CD4-positive, alpha-beta memory T cell (primary cell): ENCODE measurements around the gene U2AF1L4. TPM values are rescaled to one million over a fixed set of nuclear protein-coding genes. Genes with fewer than 3 reads are reported as not detected.

Experiments used
- CTCF ChIA-PET: fragments of 350-600 bp; sonication (Branson Sonifier 250); formaldehyde crosslinking; loops from one replicate; lab custom pipeline; 2021; ENCODE audit warnings: inconsistent platforms; ENCODE audit not compliant: partially characterized antibody; lab: Charles Lee
- POLR2A ChIA-PET: fragments of 350-600 bp; sonication (Branson Sonifier 250); formaldehyde crosslinking; loops from one replicate; lab custom pipeline; 2021; ENCODE audit not compliant: partially characterized antibody; lab: Charles Lee
- DNase-seq, 5 donors: peaks; one replicate each; pipeline versions ENCODE4 v3.0.0 to v3.0.0-alpha.2; 2020 to 2022; ENCODE audit warnings: mixed read lengths in 1 of 5
- H3K27ac ChIP-seq: one replicate; pipeline ENCODE4 v1.7.0; 2013; ENCODE audit warnings: low read depth, low read length
- H3K27me3 ChIP-seq: 2 replicates; pipeline ENCODE4 v1.7.0; 2013; ENCODE audit warnings: mild to moderate bottlenecking, low read length, moderate library complexity; ENCODE audit not compliant: insufficient read depth
- H3K36me3 ChIP-seq: 2 replicates; pipeline ENCODE4 v1.7.0; 2013; ENCODE audit warnings: mild to moderate bottlenecking, low read length, moderate library complexity; ENCODE audit not compliant: insufficient read depth
- H3K4me1 ChIP-seq: 2 replicates; pipeline ENCODE4 v1.7.0; 2013; ENCODE audit warnings: mild to moderate bottlenecking, low read length, moderate library complexity; ENCODE audit not compliant: insufficient read depth
- H3K4me3 ChIP-seq, 2 donors: one replicate each; pipeline ENCODE4 v1.7.0; 2013; ENCODE audit warnings: low read length in 2 of 2, mild to moderate bottlenecking in 1 of 2
- H3K9me3 ChIP-seq, 2 donors: one replicate each; pipeline ENCODE4 v1.7.0; 2013; ENCODE audit warnings: low read length in 2 of 2, control low read depth in 1 of 2; ENCODE audit not compliant: control insufficient read depth in 1 of 2
- H3K27ac Mint-ChIP-seq, 7 donors: one replicate each; pipeline ENCODE4 v1.8.0; 2020 to 2021; ENCODE audit warnings: mixed read lengths in 7 of 7, mild to moderate bottlenecking in 6 of 7, inconsistent platforms in 3 of 7, moderate library complexity in 3 of 7
- H3K27me3 Mint-ChIP-seq, 2 donors: one replicate each; pipeline ENCODE4 v1.8.0; 2020 to 2021; ENCODE audit warnings: mixed read lengths in 2 of 2
- H3K36me3 Mint-ChIP-seq, 2 donors: one replicate each; pipeline ENCODE4 v1.8.0; 2020 to 2021; ENCODE audit warnings: mixed read lengths in 2 of 2, inconsistent platforms in 1 of 2, mild to moderate bottlenecking in 1 of 2
- H3K4me1 Mint-ChIP-seq, 4 donors: one replicate each; pipeline ENCODE4 v1.8.0; 2020 to 2021; ENCODE audit warnings: mixed read lengths in 4 of 4, mild to moderate bottlenecking in 1 of 4
- H3K4me3 Mint-ChIP-seq, 8 donors: one replicate each; pipeline ENCODE4 v1.8.0; 2020 to 2021; ENCODE audit warnings: mixed read lengths in 8 of 8, mild to moderate bottlenecking in 7 of 8, moderate library complexity in 6 of 8, inconsistent platforms in 3 of 8
- H3K9me3 Mint-ChIP-seq, 8 donors: one replicate each; pipeline ENCODE4 v1.8.0; 2020 to 2021; ENCODE audit warnings: mixed read lengths in 8 of 8, mild to moderate bottlenecking in 5 of 8, inconsistent platforms in 3 of 8, moderate library complexity in 1 of 8
- intact Hi-C: fragments of 100-400 bp; cut with micrococcal nuclease; formaldehyde crosslinking; loops from one replicate; pipeline ENCODE4 v1.15.1; 2023
- polyA plus RNA-seq, 2 donors: library from polyadenylated mRNA; unstranded; fragments of 300-500 nt; fragmentation: Illumina TruSeq; gene quantifications; one replicate each; pipeline ENCODE4 v1.2.3, GENCODE V29; 2021
- total RNA-seq, 2 experiments: library from RNA; stranded (reverse); gene quantifications; one replicate each; pipeline ENCODE4 v1.2.3, GENCODE V29; 2021

Gene U2AF1L4
- total and polyA plus RNA-seq, 4 experiments from 2014 or later, result 48.7 to 65.2 (median 55.7) TPM

GRCh38 chr19:35751839-35752745 is 6.9 kb upstream of the U2AF1L4 start:
- POLR2A ChIA-PET, result interaction anchor here (1.0 to 1.6 kb wide), 4 partner anchors 8 to 12 kb away, joined by 4 to 6 read pairs (median 4); partner anchors contain the start of gene IGFLR1
- Mint-ChIP-seq H3K36me3 (peaks cover 6 to 24% of the 10 kb centered on the region in 2 donors), H3K27ac (no peak overlapping the region), H3K9me3 (no peaks in the 10 kb centered on the region), H3K4me3 (no peak overlapping the region), H3K27me3 (no peaks in the 10 kb centered on the region), H3K4me1 (peaks cover 19 to 33% (median 25%) of the 10 kb centered on the region in 4 donors)
- Histone ChIP-seq H3K27ac (no peak overlapping the region), H3K4me3 (no peak overlapping the region), H3K4me1 (peaks cover 32% of the 10 kb centered on the region), H3K27me3 (no peaks in the 10 kb centered on the region), H3K36me3 (peaks cover 23% of the 10 kb centered on the region), H3K9me3 (no peaks in the 10 kb centered on the region)
- no peak for DNase-seq
- CTCF ChIA-PET, result no interaction called here
- intact Hi-C loops, result no loop called here

DNA sequence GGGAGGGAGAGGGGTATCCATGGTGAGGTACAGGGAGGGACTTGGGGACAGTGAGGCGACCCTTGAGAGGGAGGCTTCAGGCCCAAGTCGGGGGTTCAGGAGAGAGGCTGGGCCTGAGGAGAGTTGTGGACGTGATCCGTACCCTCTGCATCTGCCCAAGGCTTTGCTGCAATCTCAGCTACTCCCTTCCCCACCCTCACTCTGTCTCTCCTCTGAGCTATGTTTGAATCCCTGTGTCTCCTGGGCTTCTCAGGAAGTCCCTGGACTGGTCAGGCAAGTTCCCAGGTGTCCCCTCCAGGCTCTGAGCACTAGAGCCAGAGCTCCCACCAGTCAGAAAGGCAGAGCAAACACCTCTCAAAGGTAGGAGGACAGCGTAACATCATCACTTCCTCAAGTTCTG is 4.9 kb upstream of the U2AF1L4 start:
- peaks cover 23% of the 10 kb centered on the region for H3K36me3 ChIP-seq
- Mint-ChIP-seq H3K27me3 (no peaks in the 10 kb centered on the region), H3K36me3 (peaks cover 6 to 30% of the 10 kb centered on the region in 2 donors), H3K9me3 (no peaks in the 10 kb centered on the region), H3K27ac (peak overlapping the region in 2 of 7 donors; percentile 55 to 81), H3K4me3 (peak overlapping the region in 6 of 8 donors; percentile 17 to 69 (median 48)), H3K4me1 (peaks cover 22 to 39% (median 31%) of the 10 kb centered on the region in 4 donors)
- ChIA-PET POLR2A (interaction anchor here (4.5 kb wide), 1 partner anchor 12 kb away, joined by 30 read pairs; no protein-coding TSS in a partner anchor), CTCF (interaction anchor here (2.8 kb wide), 1 partner anchor 13 kb away, joined by 11 read pairs; no protein-coding TSS in a partner anchor)
- no peak overlapping the region for H3K27ac ChIP-seq
- no peaks in the 10 kb centered on the region for H3K9me3 ChIP-seq
- peaks cover 32% of the 10 kb centered on the region for H3K4me1 ChIP-seq
- no peaks in the 10 kb centered on the region for H3K27me3 ChIP-seq
- no peak overlapping the region for H3K4me3 ChIP-seq
- intact Hi-C loops, result no loop called here
- DNase-seq, result no peak

DNA sequence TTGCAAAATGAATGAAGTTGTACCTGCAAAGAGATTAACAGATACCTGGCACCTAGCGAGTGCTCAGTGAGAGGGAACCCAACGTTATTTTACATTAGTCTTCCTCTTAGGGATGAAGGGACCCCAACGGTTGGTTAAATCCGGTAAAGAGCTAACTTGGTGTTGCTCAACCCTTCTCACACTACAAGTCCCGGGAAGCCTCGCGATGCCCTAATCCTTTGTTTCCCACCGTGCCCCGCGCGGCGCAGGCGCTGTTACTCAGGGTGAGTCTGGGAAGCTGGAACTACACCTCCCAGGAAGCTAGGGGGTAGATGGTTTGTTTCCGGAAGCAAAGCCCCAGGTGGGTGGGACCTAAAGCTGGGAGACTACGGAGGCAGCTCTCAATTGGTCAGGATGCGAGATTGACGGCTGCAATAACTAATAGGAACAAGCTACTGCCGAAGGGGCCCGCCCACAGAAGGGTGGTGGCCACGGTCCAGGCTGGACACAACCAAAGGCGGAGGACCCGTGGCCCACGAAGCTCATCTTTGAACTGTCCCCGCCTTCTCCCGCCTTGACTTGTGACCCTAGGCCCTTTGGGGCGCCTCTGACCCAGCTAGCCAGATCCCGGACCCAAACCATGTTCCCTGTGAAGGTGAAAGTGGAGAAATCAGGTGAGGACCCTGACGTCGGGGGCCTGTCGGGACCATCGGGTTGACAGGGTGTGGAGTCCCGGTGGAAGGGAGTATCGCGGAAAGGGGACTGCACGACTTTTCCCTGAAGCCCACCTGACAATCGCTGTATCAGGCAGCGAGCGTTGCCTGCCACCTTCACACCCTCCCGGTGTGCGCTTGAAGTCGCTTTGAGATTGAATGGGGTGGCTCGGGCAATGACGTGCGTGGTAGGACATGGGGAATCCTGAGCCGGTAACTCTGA is 3.1 kb upstream of the U2AF1L4 start, which contains the start of gene LIN37:
Gene LIN37 (plus strand): TSS at position 471 of the 915 bp plus-strand sequence. CDS start 149 bp downstream, at position 620.
- H3K27me3 ChIP-seq, result no peaks in the 10 kb centered on the region
- Mint-ChIP-seq H3K36me3 (peaks cover 0 to 28% of the 10 kb centered on the region in 2 donors), H3K4me3 (peak within 1 kb of the TSS; percentile 97 to 99 (median 98)), H3K27ac (peak within 1 kb of the TSS; percentile 88 to 98 (median 97)), H3K27me3 (no peaks in the 10 kb centered on the region), H3K9me3 (no peaks in the 10 kb centered on the region), H3K4me1 (peaks cover 25 to 49% (median 39%) of the 10 kb centered on the region in 4 donors)
- ChIA-PET POLR2A (interaction anchor here (0.7 to 4.5 kb wide), 16 partner anchors 9 to 467 kb away, joined by 3 to 30 read pairs (median 4); partner anchors contain the start of genes COX6B1, HSPB6, KMT2B and PROSER3), CTCF (interaction anchor here (0.7 to 2.8 kb wide), 9 partner anchors 9 to 207 kb away, joined by 3 to 11 read pairs (median 3); partner anchors contain the start of genes COX6B1, HAUS5 and HSPB6)
- peak within 1 kb of the TSS; percentile 82 for H3K27ac ChIP-seq
- no peaks in the 10 kb centered on the region for H3K9me3 ChIP-seq
- intact Hi-C loops, result loop anchor here (1.0 to 10.0 kb wide), 6 partner anchors 10 to 1626 kb away; partner anchors contain the start of genes ARHGAP33, PROSER3, SCGB2B2 and ZNF302
- H3K4me1 ChIP-seq, result peaks cover 42% of the 10 kb centered on the region
- peak within 1 kb of the TSS; percentile 63 to 93 for H3K4me3 ChIP-seq
- peaks cover 12% of the 10 kb centered on the region for H3K36me3 ChIP-seq
- DNase-seq, result peak; percentile 98 to 100 (median 99)

DNA sequence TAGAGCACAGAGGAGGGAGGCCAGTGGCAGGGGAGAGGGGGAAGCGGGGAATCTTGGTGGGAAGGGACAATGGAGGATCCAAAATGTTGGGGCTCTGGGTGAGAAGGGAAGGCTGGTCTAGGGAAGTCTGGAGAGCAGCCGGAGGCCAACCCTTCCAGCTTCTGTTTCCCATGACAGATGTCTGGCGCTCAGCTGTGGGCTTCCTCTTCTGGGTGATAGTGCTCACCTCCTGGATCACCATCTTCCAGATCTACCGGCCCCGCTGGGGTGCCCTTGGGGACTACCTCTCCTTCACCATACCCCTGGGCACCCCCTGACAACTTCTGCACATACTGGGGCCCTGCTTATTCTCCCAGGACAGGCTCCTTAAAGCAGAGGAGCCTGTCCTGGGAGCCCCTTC is 1.3 kb upstream of the U2AF1L4 start:
- Mint-ChIP-seq H3K27ac (peak overlapping the region in 4 of 7 donors; percentile 46 to 99 (median 87)), H3K36me3 (peaks cover 5 to 30% of the 10 kb centered on the region in 2 donors), H3K4me3 (peak overlapping the region; percentile 95 to 99 (median 98)), H3K27me3 (no peaks in the 10 kb centered on the region), H3K9me3 (no peaks in the 10 kb centered on the region), H3K4me1 (peaks cover 32 to 63% (median 51%) of the 10 kb centered on the region in 4 donors)
- no peaks in the 10 kb centered on the region for H3K36me3 ChIP-seq
- intact Hi-C loops, result loop anchor here (5.0 to 10.0 kb wide), 3 partner anchors 974 to 1628 kb away; partner anchors contain the start of genes SCGB2B2, ZNF302, ZNF527 and ZNF599
- peaks cover 60% of the 10 kb centered on the region for H3K4me1 ChIP-seq
- H3K9me3 ChIP-seq, result no peaks in the 10 kb centered on the region
- peak overlapping the region in 1 of 2 donors; percentile 87 for H3K4me3 ChIP-seq
- peak overlapping the region; percentile 99 for H3K27ac ChIP-seq
- no peaks in the 10 kb centered on the region for H3K27me3 ChIP-seq
- ChIA-PET POLR2A (interaction anchor here (2.9 to 3.5 kb wide), 3 partner anchors 10 to 98 kb away, joined by 8 to 23 read pairs (median 11); partner anchors contain the start of genes COX6B1, HSPB6 and PROSER3), CTCF (no interaction called here)
- no peak for DNase-seq

DNA sequence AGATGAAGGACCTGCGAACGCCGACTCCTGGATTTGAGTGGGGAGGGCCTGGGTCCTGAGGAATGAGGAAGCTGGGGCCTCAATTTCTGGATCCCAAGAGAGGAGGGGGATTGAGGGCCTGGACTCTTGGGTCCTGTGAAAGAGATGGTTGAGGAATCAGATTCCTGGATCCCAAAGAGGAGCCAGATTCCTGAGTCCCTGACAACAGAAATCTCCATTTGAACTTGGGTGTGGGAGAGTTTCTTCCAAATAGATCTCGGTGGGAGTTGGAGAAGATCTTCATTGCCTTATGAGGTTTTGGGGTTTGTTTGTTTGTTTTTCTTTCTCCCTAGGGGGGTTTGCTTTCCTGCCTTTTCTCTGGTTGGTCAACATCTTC is 857 bp upstream of the U2AF1L4 start:
- H3K9me3 ChIP-seq, result no peaks in the 10 kb centered on the region
- H3K27ac ChIP-seq, result peak overlapping the region; percentile 99
- H3K27me3 Mint-ChIP-seq, result no peaks in the 10 kb centered on the region
- peaks cover 63% of the 10 kb centered on the region for H3K4me1 ChIP-seq
- peaks cover 5 to 30% of the 10 kb centered on the region in 2 donors for H3K36me3 Mint-ChIP-seq
- H3K4me3 Mint-ChIP-seq, result peak overlapping the region; percentile 95 to 99 (median 98)
- H3K27ac Mint-ChIP-seq, result peak overlapping the region; percentile 98 to 100 (median 100)
- ChIA-PET POLR2A (interaction anchor here (0.9 to 4.6 kb wide), 16 partner anchors 10 to 468 kb away, joined by 3 to 51 read pairs (median 4); partner anchors contain the start of genes COX6B1, HSPB6, KMT2B and POLR2I), CTCF (interaction anchor here (1.0 kb wide), 1 partner anchor 9 kb away, joined by 3 read pairs; no protein-coding TSS in a partner anchor)
- no peaks in the 10 kb centered on the region for H3K9me3 Mint-ChIP-seq
- peak overlapping the region; percentile 87 to 91 for H3K4me3 ChIP-seq
- intact Hi-C loops, result loop anchor here (5.0 to 10.0 kb wide), 3 partner anchors 974 to 1629 kb away; partner anchors contain the start of genes SCGB2B2, ZNF302, ZNF527 and ZNF599
- peaks cover 32 to 67% (median 51%) of the 10 kb centered on the region in 4 donors for H3K4me1 Mint-ChIP-seq
- no peaks in the 10 kb centered on the region for H3K36me3 ChIP-seq
- no peak for DNase-seq
- no peaks in the 10 kb centered on the region for H3K27me3 ChIP-seq
